ENCODE measurements around the gene SLC23A3.
A peak's percentile ranks its signal among the peaks of the same experiment; 100 is the strongest.

The SLC23A3 gene

GRCh38 chr2:219133976-219134375, 35.9 kb downstream of the SLC23A3 start:
- DNase-seq = no peak

- DNase-seq = no peak
These were observed 38.1 kb downstream of the SLC23A3 start for GRCh38 chr2:219131744-219132143.

GRCh38 chr2:219131327-219131726, 38.5 kb downstream of the SLC23A3 start:
- DNase-seq = no peak

DNA sequence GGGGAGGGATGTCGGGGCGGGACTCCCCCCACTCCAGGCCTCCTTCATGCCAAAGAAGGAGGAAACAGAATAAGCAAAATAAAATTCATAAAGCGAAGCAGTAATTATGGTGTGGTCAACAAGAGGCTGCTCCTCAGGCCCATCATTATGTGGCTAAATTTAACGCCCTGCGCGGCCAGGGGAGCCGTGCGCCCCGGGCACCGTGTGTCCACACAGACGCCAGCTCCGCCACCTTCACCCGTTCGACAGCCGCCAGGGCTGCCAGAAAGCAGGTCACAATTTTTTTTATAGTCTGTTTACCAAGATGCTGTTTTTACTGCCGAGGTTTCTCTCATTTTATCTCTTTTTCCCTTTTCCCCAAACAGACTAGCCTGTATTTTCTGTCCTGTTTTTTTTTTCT, 40.2 kb downstream of the SLC23A3 start:
- no peak for DNase-seq

- DNase-seq = no peak
These were observed 41.4 kb downstream of the SLC23A3 start for GRCh38 chr2:219128396-219128795.

DNA sequence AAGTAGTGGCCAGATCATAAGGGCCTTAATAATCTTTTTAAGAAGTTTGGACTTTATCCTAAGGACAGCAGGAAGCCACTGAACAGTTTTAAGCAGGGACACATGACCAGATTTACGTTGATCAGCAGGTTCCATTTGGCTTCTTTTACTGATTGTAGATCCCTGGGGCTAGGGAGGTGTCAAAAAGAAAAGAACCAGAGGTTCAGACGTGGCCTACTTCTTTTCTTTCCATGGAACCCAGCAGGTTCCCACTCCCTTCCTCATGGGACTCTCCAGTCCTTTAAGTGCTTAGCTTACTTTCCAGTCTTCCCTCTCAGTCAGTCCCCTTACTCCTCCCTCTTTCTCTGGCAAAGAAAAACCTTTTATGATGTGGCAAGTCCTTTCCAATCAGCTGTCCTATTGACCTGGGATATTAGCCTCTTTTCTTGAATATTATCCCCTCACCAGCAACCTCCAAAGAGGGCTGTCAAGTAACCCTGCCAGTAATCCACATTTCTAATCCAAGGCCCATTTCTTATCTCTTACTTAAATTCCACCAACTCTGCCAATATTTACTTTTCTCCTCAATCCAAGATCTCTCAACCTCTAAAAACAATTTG, 42.7 kb downstream of the SLC23A3 start:
- no peak for DNase-seq

- DNase-seq = no peak
These were observed 43.3 kb downstream of the SLC23A3 start for GRCh38 chr2:219126555-219126954.

GRCh38 chr2:219125886-219126270, 44.0 kb downstream of the SLC23A3 start:
- DNase-seq = no peak

GRCh38 chr2:219125225-219125885, 44.5 kb downstream of the SLC23A3 start:
- no peak for DNase-seq

DNA sequence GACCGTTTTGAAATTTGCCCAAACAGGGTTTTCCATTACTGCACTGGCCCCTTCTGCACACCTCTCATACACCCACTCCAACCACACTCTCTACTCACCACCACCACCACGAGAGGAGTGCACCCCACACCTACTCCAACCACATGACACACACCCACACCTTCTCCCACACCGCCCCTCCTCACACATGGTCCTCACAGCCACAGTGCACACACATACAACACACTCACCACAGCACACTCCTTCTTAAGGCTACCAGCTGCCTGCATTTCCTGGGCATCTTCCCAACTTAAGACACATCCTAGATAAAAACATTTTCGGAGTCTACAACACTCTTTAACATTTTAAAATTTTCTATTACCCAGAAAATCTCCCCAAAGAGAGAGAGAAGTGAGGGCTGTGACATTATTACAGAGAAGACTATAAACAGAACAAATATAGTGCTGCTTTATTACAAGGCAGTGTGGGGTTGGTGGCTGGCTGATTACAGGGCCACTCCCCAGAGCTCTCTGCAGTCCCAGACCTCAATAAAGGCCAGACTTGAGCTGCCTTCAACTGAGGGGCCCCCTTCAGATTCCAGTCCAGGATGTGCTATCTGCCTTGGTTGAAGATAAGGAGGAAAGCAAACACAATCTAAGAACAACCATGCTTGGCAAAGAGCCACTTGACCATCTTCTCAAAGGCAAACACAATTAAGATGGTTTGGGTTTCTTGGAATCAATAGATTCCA, 45.3 kb downstream of the SLC23A3 start:
- DNase-seq = no peak

DNA sequence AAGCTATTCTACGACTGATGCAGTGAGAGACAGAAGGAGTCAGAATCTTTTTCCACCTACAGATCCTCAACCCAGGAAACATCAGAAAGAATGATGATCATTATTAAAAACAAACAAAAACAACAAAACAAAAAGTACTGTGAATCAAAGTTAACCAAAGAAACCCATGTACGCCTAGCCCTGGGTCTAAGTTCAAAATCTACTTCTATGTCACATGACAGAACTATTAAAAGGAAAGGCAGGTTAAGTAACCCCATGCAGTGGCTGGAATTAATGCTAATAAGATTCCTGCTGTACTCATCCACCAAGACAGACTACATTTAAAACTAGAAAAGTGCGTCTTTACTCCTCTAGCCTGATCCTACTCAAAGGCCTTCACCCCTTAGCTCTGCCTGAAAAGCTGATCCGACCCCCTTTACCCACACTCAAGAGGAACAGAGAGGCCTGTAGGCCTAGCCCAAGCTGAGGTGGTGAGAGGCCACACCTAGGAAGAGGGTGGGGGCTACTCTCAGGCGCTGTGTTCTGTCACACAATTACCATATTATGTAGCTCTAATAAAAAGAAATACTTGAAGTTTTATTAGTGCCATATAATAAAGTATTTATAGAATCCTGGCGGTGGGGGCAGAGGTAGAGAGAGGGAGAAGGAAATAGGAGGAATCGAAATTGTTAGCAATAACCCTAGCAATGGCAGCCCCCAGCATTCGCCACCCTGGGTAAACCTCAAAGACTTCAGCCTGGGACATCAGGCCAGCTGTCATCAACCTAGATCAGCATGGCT, 46.3 kb downstream of the SLC23A3 start:
- DNase-seq = no peak

- no peak for DNase-seq
These were observed 47.4 kb downstream of the SLC23A3 start for GRCh38 chr2:219122202-219122980.

DNA sequence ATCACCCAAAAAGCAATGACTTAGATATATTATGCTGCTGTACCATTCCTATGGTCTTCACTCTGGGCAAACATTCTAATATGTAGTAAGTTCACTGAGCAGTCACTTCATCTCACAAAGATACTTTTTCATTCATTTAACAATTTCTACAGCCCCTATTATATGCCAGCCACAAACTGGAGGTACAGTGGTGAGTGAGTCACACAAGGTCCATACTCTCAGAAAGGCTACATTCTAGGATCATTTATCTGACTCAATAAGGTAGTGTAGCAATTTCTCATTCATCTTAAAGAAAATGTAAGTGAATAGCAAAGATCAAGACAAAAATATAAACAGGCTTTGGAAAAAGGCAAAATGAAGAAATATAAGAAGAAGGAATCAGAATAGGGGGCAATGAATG, 49.7 kb downstream of the SLC23A3 start:
- no peak for DNase-seq

DNA sequence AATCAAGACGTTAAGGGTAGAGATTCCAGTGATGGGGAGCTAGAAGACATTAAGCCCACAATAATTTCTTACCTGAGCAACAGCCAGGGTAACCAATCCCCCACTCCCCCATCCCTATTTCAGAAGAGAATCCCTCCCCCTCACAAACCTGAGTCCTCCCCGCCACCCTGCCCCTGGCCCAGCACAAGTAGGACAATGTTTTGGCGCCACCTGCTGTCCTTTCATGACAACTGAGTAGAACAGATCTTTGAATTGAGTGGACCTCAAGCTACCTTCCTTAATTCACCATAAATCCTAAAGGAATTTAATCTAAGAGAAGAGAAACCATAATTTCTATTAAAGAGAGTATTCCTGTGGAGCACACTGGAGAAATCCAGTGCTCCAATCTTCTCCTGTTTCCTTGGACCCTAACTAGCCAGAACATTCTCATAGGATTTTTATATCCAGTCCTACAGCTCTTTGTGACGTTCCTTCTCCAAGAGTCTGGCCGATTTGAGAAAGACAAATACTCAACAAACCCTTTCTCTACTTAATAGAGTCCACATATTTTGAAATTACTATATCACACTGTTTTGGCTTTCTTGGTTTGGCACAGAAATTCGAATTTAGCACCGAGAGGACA, 50.3 kb downstream of the SLC23A3 start:
- DNase-seq = peak; percentile 37

DNA sequence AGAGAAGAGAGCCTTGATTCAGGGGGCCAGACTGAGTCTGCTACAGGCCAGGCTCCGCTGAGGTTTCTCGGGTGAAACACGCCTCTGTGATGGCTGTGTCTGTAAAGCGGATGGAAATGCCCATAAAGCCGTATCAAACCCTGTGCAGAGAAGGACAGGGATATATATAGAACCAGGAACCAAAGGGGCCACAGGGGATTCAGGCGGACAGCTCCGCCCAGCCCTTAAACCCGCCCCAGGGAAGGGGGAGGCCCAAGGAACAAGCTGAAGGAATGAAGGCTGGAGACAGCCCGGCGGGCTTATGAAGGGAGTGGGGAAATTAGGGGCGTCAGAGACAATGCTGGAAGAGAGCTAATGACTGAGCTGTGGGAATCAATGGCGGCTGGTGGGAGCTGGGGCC, 51.3 kb downstream of the SLC23A3 start:
- no peak for DNase-seq

GRCh38 chr2:219116776-219117646, 52.8 kb downstream of the SLC23A3 start:
- DNase-seq = no peak

DNA sequence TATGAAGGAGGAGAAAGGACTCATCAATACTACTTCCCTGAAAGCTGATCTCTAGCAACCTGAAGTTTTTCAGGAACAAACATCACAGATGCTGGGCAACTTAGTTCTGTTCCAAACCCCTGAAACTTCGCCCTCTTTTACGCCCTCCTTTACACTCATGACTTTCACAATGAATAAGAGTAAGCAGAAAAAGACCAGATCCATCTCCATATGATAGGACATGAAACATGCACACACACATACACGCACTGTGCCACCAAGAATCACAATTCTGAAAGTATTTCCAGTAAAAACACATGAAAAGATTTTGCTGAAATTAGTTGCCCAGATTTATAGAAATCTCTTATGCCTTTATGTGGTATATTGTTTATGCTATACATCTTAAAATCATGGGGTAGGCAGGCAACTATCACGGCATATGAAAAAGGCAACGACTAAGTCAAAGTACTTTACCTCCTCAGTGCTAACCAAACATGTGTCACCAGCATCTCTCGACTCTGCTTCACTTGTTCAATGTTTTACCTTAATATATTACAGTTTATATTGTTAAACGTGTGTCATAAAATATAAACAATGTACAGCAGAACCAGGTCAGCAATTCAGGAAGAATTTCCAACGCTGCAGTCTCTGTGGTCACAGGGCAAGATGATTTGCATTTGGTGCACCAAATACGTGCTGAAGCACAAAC, 57.0 kb downstream of the SLC23A3 start:
- DNase-seq = no peak

DNA sequence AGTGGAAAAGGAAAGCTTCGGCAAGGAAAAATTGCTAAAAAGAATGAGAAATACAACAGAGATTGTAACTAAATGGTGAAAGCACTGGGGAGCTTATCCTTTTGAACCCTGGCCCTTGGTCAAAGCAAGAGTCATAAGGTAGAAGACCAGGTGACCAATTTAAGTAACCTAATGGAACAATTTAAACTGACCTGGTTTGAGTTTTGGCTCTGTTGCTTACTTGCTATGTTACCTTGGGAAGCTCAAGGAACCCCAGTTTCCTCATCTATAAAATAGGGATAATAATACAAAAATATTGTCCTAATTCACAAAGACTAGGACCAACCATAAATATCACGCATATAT, 57.8 kb downstream of the SLC23A3 start:
- no peak for DNase-seq

Data from activated CD4-positive, alpha-beta T cell treated with anti-CD3 and anti-CD28 coated beads for 1 hour (primary cell).